Ammon's horn (tissue), 1 donor: ENCODE measurements around the gene GRK5.
"Not testable (repeated sequence)": the region's sequence is repeated elsewhere in the genome, so short reads cannot be mapped to it uniquely, and the experiment has no call there.

Source experiments
- DNase-seq: peaks from one replicate; pipeline ENCODE4 v3.0.0-alpha.2; 2016; ENCODE audit warnings: low spot score

GRK5 gene

GRCh38 chr10:119460369-119461195 lies 253.2 kb downstream of the GRK5 start:
- no peak for DNase-seq

DNA sequence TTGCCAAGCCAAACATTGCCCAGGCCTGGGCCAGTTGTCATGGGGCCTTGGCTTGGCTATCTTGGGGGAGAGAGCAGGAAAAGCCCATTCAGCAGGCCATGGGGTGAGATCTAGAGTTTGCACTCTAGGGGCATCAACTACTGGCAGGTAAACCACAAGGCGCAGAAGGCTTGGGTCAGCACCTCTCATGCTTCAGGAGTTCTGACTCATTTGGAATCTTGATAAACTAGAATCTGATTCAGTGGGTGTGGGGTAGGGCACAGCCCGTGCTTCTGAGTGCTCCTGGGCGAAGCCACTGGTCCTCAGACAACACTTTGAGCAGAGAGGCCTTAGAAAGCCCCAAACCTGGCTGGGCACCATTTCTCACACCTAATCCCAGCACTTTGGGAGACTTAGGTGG lies 254.0 kb downstream of the GRK5 start:
- no peak for DNase-seq

GRCh38 chr10:119461923-119462322 lies 254.6 kb downstream of the GRK5 start:
- DNase-seq: no peak

DNA sequence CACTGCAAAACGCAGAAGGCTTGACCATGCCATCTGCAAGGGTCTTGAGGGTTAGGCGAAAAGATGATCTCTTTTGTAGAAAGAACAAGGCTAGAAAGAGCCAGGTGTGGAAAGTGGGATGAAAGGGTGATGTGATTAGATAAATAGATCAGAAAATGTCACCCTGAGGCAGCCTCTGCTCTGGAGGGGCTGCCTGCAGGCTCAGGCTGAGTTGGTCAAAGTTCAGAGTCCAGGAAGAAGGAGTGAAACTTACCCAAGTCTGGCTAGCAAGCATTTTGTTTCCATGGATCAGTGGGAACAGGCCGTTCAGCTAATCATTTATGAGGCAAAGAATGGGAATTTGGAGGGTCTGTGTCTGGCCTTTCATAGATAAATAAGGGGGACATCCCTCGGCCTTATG lies 255.4 kb downstream of the GRK5 start:
- DNase-seq: no peak

DNA sequence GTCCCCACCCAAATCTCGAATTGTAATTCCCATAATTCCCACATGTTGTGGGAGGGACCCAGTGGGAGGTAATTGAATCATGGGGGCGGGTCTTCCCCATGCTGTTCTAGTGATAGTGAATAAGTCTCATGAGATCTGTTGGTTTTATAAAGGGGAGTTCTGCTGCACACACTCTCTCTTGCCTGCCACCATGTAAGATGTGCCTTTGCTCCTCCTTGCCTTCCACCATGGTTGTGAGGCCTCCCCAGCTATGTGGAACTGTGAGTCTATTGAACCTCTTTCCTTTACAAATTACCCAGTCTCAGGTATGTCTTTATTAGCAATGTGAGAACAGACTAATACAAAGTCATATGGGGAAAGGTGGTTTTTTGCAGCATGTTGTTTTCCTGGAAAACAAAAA lies 255.8 kb downstream of the GRK5 start:
- DNase-seq: not testable (repeated sequence)

- no peak for DNase-seq
Measured at GRCh38 chr10:119465085-119465484, 257.7 kb downstream of the GRK5 start.

- no peak for DNase-seq
Measured at GRCh38 chr10:119466076-119466475, 258.7 kb downstream of the GRK5 start.

DNA sequence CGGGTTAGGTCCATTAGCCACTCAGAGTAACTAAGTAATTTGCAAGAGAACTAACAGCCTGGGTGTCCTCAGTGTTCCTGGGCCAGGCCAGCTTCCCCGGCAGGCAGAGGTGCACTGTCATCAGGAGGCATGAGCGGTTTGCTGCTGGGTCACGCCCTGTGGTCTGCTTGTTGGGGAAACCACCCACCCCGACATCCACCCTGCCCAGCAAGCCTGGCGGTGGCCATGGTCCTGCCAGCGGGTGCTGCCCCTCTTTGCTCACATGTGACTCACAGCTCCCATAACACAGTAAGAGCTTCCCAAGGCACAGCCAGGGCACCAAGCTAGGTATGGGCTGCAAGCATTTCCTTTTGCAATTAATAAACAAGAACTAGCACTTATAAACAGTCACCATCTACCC lies 259.3 kb downstream of the GRK5 start:
- DNase-seq: no peak

DNA sequence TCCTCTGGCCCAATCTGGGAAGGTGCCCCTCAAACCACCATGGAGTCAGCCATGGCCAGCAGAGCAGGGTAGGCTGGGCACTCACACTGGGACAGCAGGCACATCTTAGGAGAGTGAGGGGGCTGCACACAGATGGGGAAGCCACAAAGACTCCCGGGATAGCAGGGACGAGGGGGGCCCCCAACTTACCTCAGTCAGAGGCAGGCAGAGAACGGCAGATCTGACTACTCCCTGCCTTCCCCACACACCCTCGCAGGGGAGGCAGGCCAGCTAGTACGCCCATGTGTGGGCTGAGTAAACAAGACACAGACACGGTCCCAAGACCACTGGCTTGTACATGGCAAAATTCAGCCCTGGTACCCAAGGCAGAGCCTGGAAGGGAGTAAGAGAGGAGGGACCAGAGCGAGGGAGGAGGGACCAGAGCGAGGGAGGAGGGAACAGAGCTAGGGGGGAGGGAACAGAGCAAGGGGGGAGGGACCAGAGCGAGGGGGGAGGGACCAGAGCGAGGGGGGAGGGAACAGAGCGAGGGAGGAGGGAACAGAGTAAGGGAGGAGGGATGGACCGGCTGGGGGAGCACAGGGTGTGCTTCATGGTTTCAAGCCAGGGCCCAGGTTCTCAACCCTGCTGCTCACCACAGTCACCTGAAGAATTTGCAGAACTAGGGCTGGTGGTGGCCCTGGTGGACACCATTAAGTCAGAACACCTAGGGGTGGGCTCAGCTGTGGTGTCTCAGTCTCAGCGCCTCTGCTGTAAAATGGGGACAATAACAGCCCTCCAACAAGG lies 261.4 kb downstream of the GRK5 start:
- no peak for DNase-seq

- DNase-seq: no peak
Measured at GRCh38 chr10:119469325-119469707, 261.9 kb downstream of the GRK5 start.

DNA sequence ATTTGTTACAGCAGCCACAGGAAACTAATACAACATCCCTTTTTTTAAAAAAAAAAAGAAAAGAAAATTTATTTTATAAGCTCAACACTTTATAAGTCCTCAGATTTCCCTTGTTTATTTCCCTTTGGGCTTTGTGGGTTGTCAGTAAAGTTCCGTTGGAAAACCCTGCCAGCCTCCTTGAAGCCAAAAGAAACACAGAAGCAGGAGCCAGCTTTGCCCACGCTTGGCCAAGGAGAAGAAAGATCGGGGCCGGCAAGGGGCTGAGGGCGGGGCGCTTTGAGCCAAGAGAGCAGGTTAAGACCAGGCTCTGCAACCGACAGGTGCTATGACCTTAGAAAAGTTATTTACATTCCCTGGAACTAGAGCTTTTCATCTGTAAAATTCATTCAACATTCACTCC lies 262.5 kb downstream of the GRK5 start:
- no peak for DNase-seq

DNA sequence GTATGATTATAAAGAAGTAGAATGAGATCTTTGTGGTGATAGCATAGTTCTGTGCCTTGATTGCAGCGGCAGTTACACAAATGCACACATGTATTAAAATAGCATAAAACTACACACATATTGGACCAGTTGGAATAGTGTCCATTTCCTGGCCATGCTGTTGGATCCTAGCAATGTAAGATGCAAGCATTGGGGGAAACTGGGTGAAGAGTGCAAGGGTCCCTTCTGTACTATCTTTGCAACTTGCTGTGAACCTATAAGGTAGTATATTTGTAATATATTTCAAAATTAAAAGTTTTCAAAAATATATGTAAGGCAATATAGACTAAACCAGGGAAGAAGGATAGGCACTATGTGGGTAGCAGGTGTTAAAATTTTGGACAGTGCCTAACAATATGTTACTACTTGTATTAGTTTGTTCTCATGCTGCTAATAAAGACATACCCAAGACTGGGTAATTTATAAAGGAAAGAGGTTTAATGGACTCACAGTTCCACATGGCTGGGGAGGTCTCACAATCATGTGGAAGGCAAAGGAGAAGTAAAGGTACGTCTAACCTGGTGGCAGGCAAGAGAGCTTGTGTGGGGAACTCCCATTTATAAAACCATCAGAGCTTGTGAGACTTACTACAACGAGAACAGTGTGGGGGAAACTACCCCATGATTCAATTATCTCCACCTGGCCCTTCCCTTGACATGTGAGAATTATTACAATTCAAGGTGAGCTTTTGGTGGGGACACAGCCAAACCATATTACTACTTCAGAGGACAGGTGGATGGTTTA lies 263.7 kb downstream of the GRK5 start:
- DNase-seq: no peak

- no peak for DNase-seq
Measured at GRCh38 chr10:119473771-119474170, 266.4 kb downstream of the GRK5 start.

GRCh38 chr10:119474606-119475005 lies 267.2 kb downstream of the GRK5 start:
- no peak for DNase-seq

DNA sequence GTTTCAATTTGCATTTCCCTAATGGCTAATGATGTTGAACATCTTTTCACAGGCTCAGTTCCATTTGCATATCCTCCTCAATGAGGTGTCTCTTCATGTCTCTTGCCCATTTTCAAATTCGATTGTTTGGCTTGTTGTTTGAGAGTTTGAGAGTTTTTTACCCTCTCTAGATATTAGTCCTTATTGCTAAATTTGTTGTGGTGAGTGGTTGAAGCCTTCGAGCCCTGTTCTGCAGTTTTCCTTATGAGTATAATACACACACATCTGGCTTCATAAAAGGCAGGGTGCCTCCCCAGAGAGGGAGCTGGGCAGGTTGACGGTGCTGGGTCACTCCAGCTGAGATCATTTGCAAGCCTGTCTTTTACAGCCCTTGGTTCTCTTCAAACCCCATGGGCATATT lies 270.1 kb downstream of the GRK5 start:
- DNase-seq: no peak

DNA sequence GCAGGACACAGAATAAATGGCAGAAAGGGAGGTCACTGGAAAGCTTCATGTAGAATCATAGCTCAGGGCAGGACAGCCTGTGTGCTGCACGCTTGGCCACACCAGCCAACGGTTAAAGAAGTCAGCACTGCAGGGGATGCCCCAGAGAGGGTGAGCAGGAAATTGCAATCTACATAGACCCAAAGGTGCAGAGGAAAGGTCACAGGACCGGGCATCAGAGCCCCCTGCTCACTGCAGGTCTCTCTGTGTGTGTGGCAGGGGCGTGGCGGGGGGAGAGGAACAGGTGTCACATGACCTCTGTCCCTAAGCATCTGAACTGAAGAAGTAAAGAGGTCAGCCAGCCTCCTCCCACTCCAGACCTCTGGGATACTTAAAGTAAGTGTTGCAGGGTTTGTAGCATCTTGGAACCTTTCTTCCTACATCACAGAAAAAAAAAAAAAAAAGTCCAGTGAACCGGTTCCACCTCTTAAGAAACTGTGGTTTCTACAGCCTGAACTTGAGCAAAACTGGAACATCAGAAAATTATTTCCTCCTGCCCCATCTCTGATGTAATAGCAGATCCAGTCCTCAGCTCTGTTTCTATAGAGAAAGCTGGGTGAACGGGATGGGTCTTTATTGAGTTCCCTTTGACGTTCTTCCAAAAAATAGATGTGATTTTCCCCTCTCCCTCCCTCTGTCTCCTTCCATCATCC lies 270.9 kb downstream of the GRK5 start:
- DNase-seq: no peak

DNA sequence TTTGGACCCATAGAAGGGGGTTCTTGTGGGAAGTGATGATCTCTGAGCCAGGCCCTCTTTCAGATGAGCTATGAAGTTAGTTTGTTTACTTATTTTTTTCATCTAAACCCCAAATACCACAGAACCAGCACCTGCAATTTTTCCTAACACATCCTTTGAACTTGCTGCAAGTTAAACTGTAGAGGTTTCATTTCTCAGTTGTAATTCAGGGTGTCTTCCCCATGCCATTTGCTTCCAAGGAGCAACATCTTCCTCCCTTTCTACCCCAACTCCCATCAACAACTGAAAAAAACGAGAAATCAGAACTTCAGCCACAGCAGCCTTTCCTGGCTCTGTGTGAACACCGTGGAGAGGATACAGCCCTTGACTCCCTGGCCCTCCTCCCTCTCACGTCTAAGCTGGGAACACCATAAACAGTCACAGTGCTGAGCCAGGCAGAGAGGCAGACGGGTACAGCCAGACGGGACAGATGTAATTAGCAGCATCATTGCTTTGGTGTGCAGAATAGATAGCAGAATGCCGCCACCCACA lies 271.5 kb downstream of the GRK5 start:
- peak; percentile 75 for DNase-seq

- DNase-seq: no peak
Measured at GRCh38 chr10:119479532-119479931, 272.2 kb downstream of the GRK5 start.

DNA sequence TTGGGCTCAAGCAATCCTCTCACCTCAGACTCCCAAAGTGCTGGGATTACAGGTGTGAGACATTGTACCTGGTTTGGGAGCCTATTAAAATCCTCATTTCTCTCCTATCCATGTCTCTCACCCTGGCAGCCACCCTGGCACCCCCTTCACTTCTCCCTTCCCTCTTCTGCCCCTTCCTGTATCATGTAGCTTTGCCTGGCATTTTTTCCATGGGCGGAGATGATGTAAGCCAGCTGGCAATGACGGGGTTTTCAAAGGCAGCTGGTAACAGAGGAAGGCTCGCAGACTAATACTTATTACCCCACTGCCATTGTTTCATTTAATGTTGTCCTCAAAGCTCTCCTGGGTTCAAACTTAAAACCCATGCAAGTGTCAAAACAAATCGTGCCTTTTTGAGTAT lies 273.3 kb downstream of the GRK5 start:
- no peak for DNase-seq

DNA sequence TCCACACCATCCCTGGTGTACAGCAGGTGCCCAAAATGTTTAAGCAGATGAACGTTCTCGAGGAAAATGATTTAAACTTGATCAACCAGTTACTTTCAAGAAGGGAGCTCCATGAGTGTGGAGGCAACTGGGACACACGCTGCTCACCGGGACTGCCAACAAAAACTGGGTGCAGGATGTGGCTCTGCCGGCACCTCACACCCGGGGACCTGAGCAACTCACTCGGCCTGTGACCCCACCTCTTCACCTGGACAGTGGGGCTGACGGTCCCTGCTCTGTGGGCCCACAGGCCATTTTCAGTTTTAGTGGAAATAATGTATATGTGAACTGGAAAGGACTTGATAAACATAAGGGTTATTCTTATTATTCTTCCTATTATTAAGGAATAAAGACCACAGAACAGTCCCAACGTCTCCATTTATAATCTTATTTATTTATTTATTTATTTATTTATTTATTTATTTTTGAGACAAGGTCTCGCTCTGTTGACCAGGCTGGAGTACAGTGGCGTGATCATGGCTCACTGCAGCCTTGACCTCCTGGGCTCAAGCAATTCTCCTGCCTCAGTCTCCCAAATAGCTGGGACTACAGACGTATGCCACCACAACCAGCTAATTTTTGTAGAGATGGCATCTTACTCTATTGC lies 274.5 kb downstream of the GRK5 start:
- DNase-seq: no peak

DNA sequence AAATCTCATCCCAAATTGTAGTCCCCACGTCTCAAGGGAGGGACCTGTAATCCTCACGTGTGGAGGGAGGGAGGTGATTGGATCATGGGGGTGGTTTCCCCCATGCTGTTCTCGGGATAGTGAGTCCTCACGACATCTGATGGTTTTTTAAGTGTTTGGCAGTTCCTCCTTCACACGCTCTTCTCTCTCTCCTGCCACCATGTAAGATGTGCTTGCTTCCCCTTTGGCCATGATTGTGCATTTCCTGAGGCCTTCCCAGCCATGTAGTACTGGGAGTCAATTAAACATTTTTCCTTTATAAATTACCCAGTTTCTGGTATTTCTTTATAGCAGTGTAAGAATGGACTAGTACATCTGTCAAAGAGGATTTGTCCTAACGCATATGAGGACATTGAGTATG lies 275.6 kb downstream of the GRK5 start:
- no peak for DNase-seq
